ENCODE measurements around the gene MAGEF1. TPM values are rescaled to one million over a fixed set of nuclear protein-coding genes. Genes with fewer than 3 reads are reported as not detected.

MAGEF1 gene
- total and polyA plus RNA-seq, 11 donors: 24.7 to 36.4 (median 31.8) TPM

- Histone ChIP-seq H3K27me3 (no peaks in the 10 kb centered on the region), H3K4me3 (no peak overlapping the region), H3K27ac (no peak overlapping the region), H3K4me1 (peaks cover 0 to 47% (median 17%) of the 10 kb centered on the region in 12 donors), H3K36me3 (no peaks in the 10 kb centered on the region), H3K9me3 (no peaks in the 10 kb centered on the region)
- intact Hi-C loops (cut with DNase I): no loop called here
- no peak for ATAC-seq
- DNase-seq: no peak
- 93 to 95% (median 95%) methylated on average over 12 of the region's 12 CpGs for WGBS, 4 donors
- TF ChIP-seq CTCF (IDR thresholded peaks at IDR 0.05): no peak
These were observed 27.8 kb downstream of the MAGEF1 start for GRCh38 chr3:184683900-184684560.

GRCh38 chr3:184683234-184683633, 28.6 kb downstream of the MAGEF1 start:
- H3K4me1 ChIP-seq: peaks cover 0 to 45% (median 16%) of the 10 kb centered on the region in 12 donors
- 69 to 85% (median 75%) methylated on average over 5 of the region's 5 CpGs for WGBS, 4 donors
- ATAC-seq: no peak
- no peaks in the 10 kb centered on the region for H3K36me3 ChIP-seq
- intact Hi-C loops (cut with DNase I): no loop called here
- no peak overlapping the region for H3K27ac ChIP-seq
- no peak for DNase-seq
- H3K9me3 ChIP-seq: no peaks in the 10 kb centered on the region
- TF ChIP-seq CTCF (IDR thresholded peaks at IDR 0.05): no peak
- no peak for TF ChIP-seq POLR2A (IDR thresholded peaks at IDR 0.05)
- no peak overlapping the region for H3K4me3 ChIP-seq
- no peaks in the 10 kb centered on the region for H3K27me3 ChIP-seq

DNA sequence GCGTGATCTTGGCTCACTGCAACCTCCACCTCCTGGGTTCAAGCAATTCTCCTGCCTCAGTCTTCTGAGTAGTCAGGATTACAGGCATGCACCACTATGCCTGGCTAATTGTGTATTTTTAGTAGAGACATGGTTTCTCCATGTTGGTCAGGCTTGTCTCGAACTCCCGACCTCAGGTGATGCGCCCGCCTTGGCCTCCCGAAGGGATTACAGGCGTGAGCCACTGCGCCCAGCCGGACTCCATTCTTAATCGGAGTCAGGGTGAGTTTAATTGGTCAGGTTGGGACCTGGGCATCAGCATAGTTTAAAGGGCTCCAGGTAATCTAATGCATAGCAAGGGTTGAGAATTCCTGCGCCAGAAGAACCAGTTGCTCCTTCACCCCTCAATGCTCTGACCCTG, 29.2 kb downstream of the MAGEF1 start:
- H3K4me1 ChIP-seq: peaks cover 0 to 45% (median 13%) of the 10 kb centered on the region in 12 donors
- DNase-seq: no peak
- intact Hi-C loops (cut with DNase I): no loop called here
- H3K27me3 ChIP-seq: no peaks in the 10 kb centered on the region
- H3K9me3 ChIP-seq: no peaks in the 10 kb centered on the region
- no peak overlapping the region for H3K27ac ChIP-seq
- TF ChIP-seq CTCF (IDR thresholded peaks at IDR 0.05): no peak
- no peak for TF ChIP-seq POLR2A (IDR thresholded peaks at IDR 0.05)
- no peak for ATAC-seq
- WGBS, 4 donors: 97 to 98% (median 98%) methylated on average over 11 of the region's 11 CpGs
- no peak overlapping the region for H3K4me3 ChIP-seq
- H3K36me3 ChIP-seq: no peaks in the 10 kb centered on the region

- DNase-seq (no peak), ATAC-seq (no peak)
- TF ChIP-seq CTCF (IDR thresholded peaks at IDR 0.05) (no peak), POLR2A (IDR thresholded peaks at IDR 0.05) (no peak)
- H3K4me1 ChIP-seq: peaks cover 0 to 33% (median 8%) of the 10 kb centered on the region in 12 donors
- no peaks in the 10 kb centered on the region for H3K36me3 ChIP-seq
- WGBS, 4 donors: 89 to 92% (median 91%) methylated on average over 10 of the region's 10 CpGs
- no peaks in the 10 kb centered on the region for H3K9me3 ChIP-seq
- H3K27ac ChIP-seq: peak overlapping the region in 1 of 12 donors; percentile 39
- intact Hi-C loops (cut with DNase I): no loop called here
- H3K27me3 ChIP-seq: no peaks in the 10 kb centered on the region
- no peak overlapping the region for H3K4me3 ChIP-seq
These were observed 31.2 kb downstream of the MAGEF1 start for GRCh38 chr3:184680385-184681345.
